ENCODE data around the gene REG4.

Gene REG4

GRCh38 chr1:119771016-119771415, 40.2 kb downstream of the REG4 start:
- WGBS (ENCODE audit: insufficient coverage, insufficient read length) = no CpG with 5 or more reads among the region's 2 CpGs
- Histone ChIP-seq H3K4me3 (ENCODE audit: low read length) (no peak overlapping the region), H3K27me3 (ENCODE audit: control insufficient read depth, insufficient read depth, low read length) (no peaks in the 10 kb centered on the region), H3K4me1 (ENCODE audit: control insufficient read depth, insufficient read depth, low read length) (0 out of 2 replicates have a peak, but pooled peaks cover 2% of the 10 kb centered on the region), H3K9me3 (ENCODE audit: control insufficient read depth, insufficient read depth, low read length) (no peaks in the 10 kb centered on the region), H3K27ac (ENCODE audit: low read length) (no peak overlapping the region), H3K36me3 (ENCODE audit: control insufficient read depth, insufficient read depth, low read length) (no peaks in the 10 kb centered on the region)
- no peak for DNase-seq (ENCODE audit: low read depth, low spot score)

- Histone ChIP-seq H3K27me3 (ENCODE audit: control insufficient read depth, insufficient read depth, low read length) (no peaks in the 10 kb centered on the region), H3K4me1 (ENCODE audit: control insufficient read depth, insufficient read depth, low read length) (no peaks in the 10 kb centered on the region), H3K27ac (ENCODE audit: low read length) (no peak within 1 kb of the TSS), H3K9me3 (ENCODE audit: control insufficient read depth, insufficient read depth, low read length) (no peaks in the 10 kb centered on the region), H3K36me3 (ENCODE audit: control insufficient read depth, insufficient read depth, low read length) (no peaks in the 10 kb centered on the region), H3K4me3 (ENCODE audit: low read length) (no peak within 1 kb of the TSS)
- no peak for DNase-seq (ENCODE audit: low read depth, low spot score)
- no CpG with 5 or more reads among the region's 8 CpGs for WGBS (ENCODE audit: insufficient coverage, insufficient read length)
Observed at GRCh38 chr1:119768778-119769177, 42.5 kb downstream of the REG4 start, which contains the start of gene HMGCS2. Gene HMGCS2, minus strand, starts transcription at chr1:119768905. Its CDS starts 61 bp downstream, at chr1:119768844.

GRCh38 chr1:119767486-119767885, 43.8 kb downstream of the REG4 start:
- Histone ChIP-seq H3K4me1 (ENCODE audit: control insufficient read depth, insufficient read depth, low read length) (no peaks in the 10 kb centered on the region), H3K9me3 (ENCODE audit: control insufficient read depth, insufficient read depth, low read length) (no peaks in the 10 kb centered on the region), H3K36me3 (ENCODE audit: control insufficient read depth, insufficient read depth, low read length) (no peaks in the 10 kb centered on the region), H3K27ac (ENCODE audit: low read length) (no peak overlapping the region), H3K27me3 (ENCODE audit: control insufficient read depth, insufficient read depth, low read length) (no peaks in the 10 kb centered on the region), H3K4me3 (ENCODE audit: low read length) (no peak overlapping the region)
- no peak for DNase-seq (ENCODE audit: low read depth, low spot score)
- no CpG with 5 or more reads among the region's 2 CpGs for WGBS (ENCODE audit: insufficient coverage, insufficient read length)

- H3K27ac ChIP-seq (ENCODE audit: low read length) = no peak overlapping the region
- no peaks in the 10 kb centered on the region for H3K27me3 ChIP-seq (ENCODE audit: control insufficient read depth, insufficient read depth, low read length)
- no peaks in the 10 kb centered on the region for H3K36me3 ChIP-seq (ENCODE audit: control insufficient read depth, insufficient read depth, low read length)
- H3K9me3 ChIP-seq (ENCODE audit: control insufficient read depth, insufficient read depth, low read length) = no peaks in the 10 kb centered on the region
- no peaks in the 10 kb centered on the region for H3K4me1 ChIP-seq (ENCODE audit: control insufficient read depth, insufficient read depth, low read length)
- DNase-seq (ENCODE audit: low read depth, low spot score) = no peak
- no CpG with 5 or more reads among the region's 4 CpGs for WGBS (ENCODE audit: insufficient coverage, insufficient read length)
- no peak overlapping the region for H3K4me3 ChIP-seq (ENCODE audit: low read length)
Observed at GRCh38 chr1:119766374-119766794, 44.9 kb downstream of the REG4 start.

- Histone ChIP-seq H3K27ac (ENCODE audit: low read length) (no peak overlapping the region), H3K36me3 (ENCODE audit: control insufficient read depth, insufficient read depth, low read length) (no peaks in the 10 kb centered on the region), H3K27me3 (ENCODE audit: control insufficient read depth, insufficient read depth, low read length) (no peaks in the 10 kb centered on the region), H3K9me3 (ENCODE audit: control insufficient read depth, insufficient read depth, low read length) (no peaks in the 10 kb centered on the region), H3K4me3 (ENCODE audit: low read length) (no peak overlapping the region), H3K4me1 (ENCODE audit: control insufficient read depth, insufficient read depth, low read length) (no peaks in the 10 kb centered on the region)
- DNase-seq (ENCODE audit: low read depth, low spot score) = no peak
- WGBS (ENCODE audit: insufficient coverage, insufficient read length) = no CpG with 5 or more reads among the region's 6 CpGs
Observed at GRCh38 chr1:119764220-119764619, 47.0 kb downstream of the REG4 start.

GRCh38 chr1:119762953-119763352, 48.3 kb downstream of the REG4 start:
- Histone ChIP-seq H3K36me3 (ENCODE audit: control insufficient read depth, insufficient read depth, low read length) (no peaks in the 10 kb centered on the region), H3K4me1 (ENCODE audit: control insufficient read depth, insufficient read depth, low read length) (no peaks in the 10 kb centered on the region), H3K4me3 (ENCODE audit: low read length) (no peak overlapping the region), H3K9me3 (ENCODE audit: control insufficient read depth, insufficient read depth, low read length) (no peaks in the 10 kb centered on the region), H3K27me3 (ENCODE audit: control insufficient read depth, insufficient read depth, low read length) (no peaks in the 10 kb centered on the region), H3K27ac (ENCODE audit: low read length) (no peak overlapping the region)
- WGBS (ENCODE audit: insufficient coverage, insufficient read length) = no CpG with 5 or more reads among the region's 1 CpG
- no peak for DNase-seq (ENCODE audit: low read depth, low spot score)

- Histone ChIP-seq H3K27ac (ENCODE audit: low read length) (no peak overlapping the region), H3K4me1 (ENCODE audit: control insufficient read depth, insufficient read depth, low read length) (no peaks in the 10 kb centered on the region; the same call in 1 of the 2 replicates), H3K36me3 (ENCODE audit: control insufficient read depth, insufficient read depth, low read length) (no peaks in the 10 kb centered on the region), H3K27me3 (ENCODE audit: control insufficient read depth, insufficient read depth, low read length) (no peaks in the 10 kb centered on the region), H3K4me3 (ENCODE audit: low read length) (no peak overlapping the region), H3K9me3 (ENCODE audit: control insufficient read depth, insufficient read depth, low read length) (no peaks in the 10 kb centered on the region)
- WGBS (ENCODE audit: insufficient coverage, insufficient read length) = no CpG with 5 or more reads among the region's 1 CpG
- no peak for DNase-seq (ENCODE audit: low read depth, low spot score)
Observed at GRCh38 chr1:119762409-119762808, 48.9 kb downstream of the REG4 start.

- Histone ChIP-seq H3K4me3 (ENCODE audit: low read length) (no peak overlapping the region), H3K4me1 (ENCODE audit: control insufficient read depth, insufficient read depth, low read length) (no peaks in the 10 kb centered on the region; the same call in 1 of the 2 replicates), H3K27ac (ENCODE audit: low read length) (no peak overlapping the region), H3K36me3 (ENCODE audit: control insufficient read depth, insufficient read depth, low read length) (no peaks in the 10 kb centered on the region), H3K27me3 (ENCODE audit: control insufficient read depth, insufficient read depth, low read length) (no peaks in the 10 kb centered on the region), H3K9me3 (ENCODE audit: control insufficient read depth, insufficient read depth, low read length) (no peaks in the 10 kb centered on the region)
- DNase-seq (ENCODE audit: low read depth, low spot score) = no peak
- no CpG with 5 or more reads among the region's 3 CpGs for WGBS (ENCODE audit: insufficient coverage, insufficient read length)
Observed at GRCh38 chr1:119758584-119758983, 52.7 kb downstream of the REG4 start.

GRCh38 chr1:119752592-119752991, 58.7 kb downstream of the REG4 start:
- no peaks in the 10 kb centered on the region for H3K27me3 ChIP-seq (ENCODE audit: control insufficient read depth, insufficient read depth, low read length)
- no CpG with 5 or more reads among the region's 4 CpGs for WGBS (ENCODE audit: insufficient coverage, insufficient read length)
- H3K36me3 ChIP-seq (ENCODE audit: control insufficient read depth, insufficient read depth, low read length) = no peaks in the 10 kb centered on the region
- no peaks in the 10 kb centered on the region for H3K9me3 ChIP-seq (ENCODE audit: control insufficient read depth, insufficient read depth, low read length)
- H3K27ac ChIP-seq (ENCODE audit: low read length) = no peak overlapping the region
- no peaks in the 10 kb centered on the region for H3K4me1 ChIP-seq (ENCODE audit: control insufficient read depth, insufficient read depth, low read length)
- no peak for DNase-seq (ENCODE audit: low read depth, low spot score)
- no peak overlapping the region for H3K4me3 ChIP-seq (ENCODE audit: low read length)

GRCh38 chr1:119748040-119748439, 63.2 kb downstream of the REG4 start:
- Histone ChIP-seq H3K9me3 (ENCODE audit: control insufficient read depth, insufficient read depth, low read length) (no peaks in the 10 kb centered on the region), H3K4me1 (ENCODE audit: control insufficient read depth, insufficient read depth, low read length) (peaks cover 3% of the 10 kb centered on the region; the same call in 1 of the 2 replicates), H3K4me3 (ENCODE audit: low read length) (no peak overlapping the region), H3K27me3 (ENCODE audit: control insufficient read depth, insufficient read depth, low read length) (no peaks in the 10 kb centered on the region), H3K36me3 (ENCODE audit: control insufficient read depth, insufficient read depth, low read length) (peaks cover 12% of the 10 kb centered on the region; the same call in 1 of the 2 replicates), H3K27ac (ENCODE audit: low read length) (no peak overlapping the region)
- WGBS (ENCODE audit: insufficient coverage, insufficient read length) = no CpG with 5 or more reads among the region's 4 CpGs
- DNase-seq (ENCODE audit: low read depth, low spot score) = no peak

GRCh38 chr1:119747451-119747850, 63.8 kb downstream of the REG4 start:
- DNase-seq (ENCODE audit: low read depth, low spot score) = no peak
- peaks cover 3% of the 10 kb centered on the region; the same call in 1 of the 2 replicates for H3K4me1 ChIP-seq (ENCODE audit: control insufficient read depth, insufficient read depth, low read length)
- H3K4me3 ChIP-seq (ENCODE audit: low read length) = no peak overlapping the region
- peaks cover 17% of the 10 kb centered on the region for H3K36me3 ChIP-seq (ENCODE audit: control insufficient read depth, insufficient read depth, low read length)
- no peaks in the 10 kb centered on the region for H3K27me3 ChIP-seq (ENCODE audit: control insufficient read depth, insufficient read depth, low read length)
- H3K27ac ChIP-seq (ENCODE audit: low read length) = no peak overlapping the region
- no peaks in the 10 kb centered on the region for H3K9me3 ChIP-seq (ENCODE audit: control insufficient read depth, insufficient read depth, low read length)
- no CpG with 5 or more reads among the region's 3 CpGs for WGBS (ENCODE audit: insufficient coverage, insufficient read length)
